Measurements from ENCODE around the gene ATP4B. TPM values are rescaled to one million over a fixed set of nuclear protein-coding genes. Genes with fewer than 3 reads are reported as not detected.

ATP4B gene
- total RNA-seq, 1 experiment from 2014 or later, result not detected

DNA sequence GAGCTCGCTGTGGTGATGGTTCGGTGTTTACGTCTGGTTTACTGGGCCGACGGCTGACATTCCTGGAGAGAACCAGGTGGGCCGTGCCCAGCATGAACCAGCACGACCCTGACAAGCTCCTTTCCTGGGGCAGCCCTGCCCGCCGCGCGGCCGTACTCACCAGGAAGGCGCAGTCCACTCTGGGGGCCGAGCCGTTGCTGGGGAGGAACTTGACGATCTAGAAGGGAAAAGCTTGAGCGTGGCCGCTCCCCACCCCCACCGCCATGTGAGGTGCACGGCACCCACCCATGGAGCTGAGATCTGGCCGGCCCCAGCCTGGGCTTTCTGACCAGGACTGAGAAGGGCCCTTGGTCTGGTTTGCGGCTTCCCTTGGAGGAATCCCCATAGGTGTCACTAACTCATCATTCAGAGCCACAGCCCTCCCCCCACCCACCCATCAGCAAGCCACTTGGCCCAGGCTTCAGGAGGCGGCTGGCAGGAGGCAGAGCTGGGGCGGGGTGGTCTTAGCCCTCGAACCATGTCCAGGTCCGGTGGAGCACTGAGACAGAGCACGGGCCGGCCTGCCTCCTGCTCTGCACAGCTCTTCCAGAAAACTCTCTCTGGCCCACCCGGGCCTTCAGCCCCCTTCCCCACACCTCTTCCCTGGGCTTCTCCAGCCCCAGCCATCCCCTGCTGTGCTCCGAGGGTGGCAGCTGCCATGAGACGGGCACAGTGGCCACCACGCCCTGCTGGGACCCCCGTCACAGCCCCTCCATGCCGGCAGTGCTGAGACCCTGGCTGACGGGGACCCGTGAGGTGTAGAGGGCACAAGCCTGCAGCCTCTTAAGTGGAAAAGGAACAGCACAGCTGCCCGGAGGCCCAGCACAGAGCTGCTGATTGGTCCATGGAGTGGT is 6.2 kb downstream of the ATP4B start:
- POLR2A ChIA-PET (ENCODE audit: low non-redundant PET), result no interaction called here
- no TSS peak for BruUV-seq (replicated peaks)
- TF ChIP-seq EZH2 (IDR thresholded peaks at IDR 0.05; ENCODE audit: borderline replicate concordance, low read depth, low read length, poor library complexity, severe bottlenecking), result no peak
- TF ChIP-seq, protein P1, sequence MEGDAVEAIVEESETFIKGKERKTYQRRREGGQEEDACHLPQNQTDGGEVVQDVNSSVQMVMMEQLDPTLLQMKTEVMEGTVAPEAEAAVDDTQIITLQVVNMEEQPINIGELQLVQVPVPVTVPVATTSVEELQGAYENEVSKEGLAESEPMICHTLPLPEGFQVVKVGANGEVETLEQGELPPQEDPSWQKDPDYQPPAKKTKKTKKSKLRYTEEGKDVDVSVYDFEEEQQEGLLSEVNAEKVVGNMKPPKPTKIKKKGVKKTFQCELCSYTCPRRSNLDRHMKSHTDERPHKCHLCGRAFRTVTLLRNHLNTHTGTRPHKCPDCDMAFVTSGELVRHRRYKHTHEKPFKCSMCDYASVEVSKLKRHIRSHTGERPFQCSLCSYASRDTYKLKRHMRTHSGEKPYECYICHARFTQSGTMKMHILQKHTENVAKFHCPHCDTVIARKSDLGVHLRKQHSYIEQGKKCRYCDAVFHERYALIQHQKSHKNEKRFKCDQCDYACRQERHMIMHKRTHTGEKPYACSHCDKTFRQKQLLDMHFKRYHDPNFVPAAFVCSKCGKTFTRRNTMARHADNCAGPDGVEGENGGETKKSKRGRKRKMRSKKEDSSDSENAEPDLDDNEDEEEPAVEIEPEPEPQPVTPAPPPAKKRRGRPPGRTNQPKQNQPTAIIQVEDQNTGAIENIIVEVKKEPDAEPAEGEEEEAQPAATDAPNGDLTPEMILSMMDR (conservative IDR thresholded peaks at IDR 0.05; ENCODE audit: low read depth, low read length), result no peak

DNA sequence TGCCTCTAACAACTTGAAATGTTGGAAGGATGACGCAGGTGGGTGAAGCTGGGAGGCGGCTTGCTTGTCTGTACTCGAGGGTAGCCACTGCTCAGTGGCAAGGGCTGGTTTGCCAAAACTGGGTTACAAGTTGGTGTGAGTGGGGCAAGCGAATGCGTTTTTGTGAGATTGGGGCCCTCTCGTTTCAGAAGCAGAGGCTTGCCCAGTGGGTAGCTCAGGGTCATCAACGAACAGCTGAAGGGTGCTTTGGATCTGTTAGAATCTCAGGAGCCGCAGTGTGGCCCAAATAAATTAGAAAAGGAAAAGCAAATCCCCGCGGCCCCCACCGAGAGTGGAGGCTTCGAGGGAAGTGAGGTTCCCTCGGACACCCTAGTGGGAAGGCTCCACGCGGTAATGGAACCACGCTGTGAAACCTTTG is 7.3 kb downstream of the ATP4B start:
- TF ChIP-seq, protein P1 (conservative IDR thresholded peaks at IDR 0.05; ENCODE audit: low read depth, low read length), result no peak
- TF ChIP-seq EZH2 (IDR thresholded peaks at IDR 0.05; ENCODE audit: borderline replicate concordance, low read depth, low read length, poor library complexity, severe bottlenecking), result no peak
- intact Hi-C loops (cut with micrococcal nuclease; ENCODE audit: unreplicated experiment), result no loop called here
- Histone ChIP-seq H3K27ac (ENCODE audit: low read depth, low read length, poor library complexity, severe bottlenecking) (no peak overlapping the region), H3K4me3 (ENCODE audit: low read depth, low read length, poor library complexity, severe bottlenecking) (no peak overlapping the region), H3K27me3 (replicated peaks; ENCODE audit: insufficient read depth, low read depth, low read length, poor library complexity) (no peaks in the 10 kb centered on the region), H3K9me3 (ENCODE audit: low read depth, low read length, poor library complexity, severe bottlenecking) (no peaks in the 10 kb centered on the region), H3K36me3 (ENCODE audit: insufficient read depth, low read length, poor library complexity, severe bottlenecking) (no peaks in the 10 kb centered on the region), H3K4me1 (ENCODE audit: insufficient read depth, low read length, poor library complexity, severe bottlenecking) (peaks cover 32% of the 10 kb centered on the region)
- no TSS peak for BruUV-seq (replicated peaks)
- ChIA-PET CTCF (no interaction called here), POLR2A (ENCODE audit: low non-redundant PET) (no interaction called here)
- no peak for DNase-seq (ENCODE audit: low spot score)

More for the DNA sequence above, 6.2 kb downstream of the ATP4B start:
- H3K4me3 ChIP-seq (ENCODE audit: low read depth, low read length, poor library complexity, severe bottlenecking), result no peak overlapping the region
- no peaks in the 10 kb centered on the region for H3K36me3 ChIP-seq (ENCODE audit: insufficient read depth, low read length, poor library complexity, severe bottlenecking)
- H3K27me3 ChIP-seq (replicated peaks; ENCODE audit: insufficient read depth, low read depth, low read length, poor library complexity), result no peaks in the 10 kb centered on the region
- peaks cover 26% of the 10 kb centered on the region for H3K4me1 ChIP-seq (ENCODE audit: insufficient read depth, low read length, poor library complexity, severe bottlenecking)
- CTCF ChIA-PET, result no interaction called here
- intact Hi-C loops (cut with micrococcal nuclease; ENCODE audit: unreplicated experiment), result no loop called here
- no peaks in the 10 kb centered on the region for H3K9me3 ChIP-seq (ENCODE audit: low read depth, low read length, poor library complexity, severe bottlenecking)
- no peak overlapping the region for H3K27ac ChIP-seq (ENCODE audit: low read depth, low read length, poor library complexity, severe bottlenecking)
- DNase-seq (ENCODE audit: low spot score), result no peak

DNA sequence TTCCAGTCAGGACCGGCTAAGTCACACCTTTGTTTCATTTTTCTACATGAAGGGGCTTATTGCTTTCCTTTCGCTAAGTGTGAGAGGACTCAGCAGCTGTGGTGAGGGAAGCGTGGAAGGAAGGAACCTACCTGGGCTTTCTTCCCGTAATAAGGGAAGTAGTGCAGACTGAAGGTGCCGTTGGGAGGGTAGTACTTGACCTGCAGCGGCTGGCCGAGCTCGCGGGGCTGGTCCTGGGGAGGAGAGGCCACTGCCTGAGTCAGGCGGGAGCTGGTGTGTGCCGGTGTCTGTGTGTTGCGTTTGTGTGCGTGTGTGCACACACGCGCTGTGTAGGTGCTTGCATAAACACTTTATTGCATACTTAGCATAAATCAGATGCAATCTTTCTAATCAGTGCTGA is 7.7 kb downstream of the ATP4B start:
- TF ChIP-seq, protein P1 (conservative IDR thresholded peaks at IDR 0.05; ENCODE audit: low read depth, low read length), result no peak
- no peak for TF ChIP-seq EZH2 (IDR thresholded peaks at IDR 0.05; ENCODE audit: borderline replicate concordance, low read depth, low read length, poor library complexity, severe bottlenecking)
- Histone ChIP-seq H3K9me3 (ENCODE audit: low read depth, low read length, poor library complexity, severe bottlenecking) (no peaks in the 10 kb centered on the region), H3K4me1 (ENCODE audit: insufficient read depth, low read length, poor library complexity, severe bottlenecking) (peaks cover 32% of the 10 kb centered on the region), H3K27me3 (replicated peaks; ENCODE audit: insufficient read depth, low read depth, low read length, poor library complexity) (no peaks in the 10 kb centered on the region), H3K27ac (ENCODE audit: low read depth, low read length, poor library complexity, severe bottlenecking) (no peak overlapping the region), H3K36me3 (ENCODE audit: insufficient read depth, low read length, poor library complexity, severe bottlenecking) (no peaks in the 10 kb centered on the region), H3K4me3 (ENCODE audit: low read depth, low read length, poor library complexity, severe bottlenecking) (no peak overlapping the region)
- intact Hi-C loops (cut with micrococcal nuclease; ENCODE audit: unreplicated experiment), result no loop called here
- DNase-seq (ENCODE audit: low spot score), result no peak
- BruUV-seq (replicated peaks), result no TSS peak
- POLR2A ChIA-PET (ENCODE audit: low non-redundant PET), result no interaction called here
- CTCF ChIA-PET, result no interaction called here

All from A673 (cell line).